HG03460 (cell line): ENCODE results near the gene SF3A2.

Experiments
- ATAC-seq: cut with Tn5 transposase; IDR thresholded peaks from one replicate; pipeline ENCODE4 v1.9.1; 2021; ENCODE audit not compliant: unreplicated experiment

Gene SF3A2

GRCh38 chr19:2207991-2208860, 28.4 kb upstream of the SF3A2 start:
- ATAC-seq: no peak

- ATAC-seq: no peak
These were observed 27.6 kb upstream of the SF3A2 start for GRCh38 chr19:2208975-2209374.

GRCh38 chr19:2209408-2209807, 27.2 kb upstream of the SF3A2 start:
- ATAC-seq: no peak

GRCh38 chr19:2210206-2210605, 26.4 kb upstream of the SF3A2 start:
- no peak for ATAC-seq

- ATAC-seq: no peak
These were observed 25.5 kb upstream of the SF3A2 start for GRCh38 chr19:2210987-2211740.

GRCh38 chr19:2212861-2213711, 23.5 kb upstream of the SF3A2 start:
- no peak for ATAC-seq

GRCh38 chr19:2213799-2214198, 22.8 kb upstream of the SF3A2 start:
- no peak for ATAC-seq

- ATAC-seq: no peak
These were observed 22.4 kb upstream of the SF3A2 start for GRCh38 chr19:2214251-2214650.

GRCh38 chr19:2215281-2215751, 21.3 kb upstream of the SF3A2 start:
- ATAC-seq: no peak

- ATAC-seq: no peak
These were observed 20.0 kb upstream of the SF3A2 start for GRCh38 chr19:2216361-2217225.

- ATAC-seq: no peak
These were observed 19.0 kb upstream of the SF3A2 start for GRCh38 chr19:2217591-2217990.

GRCh38 chr19:2219726-2220125, 16.9 kb upstream of the SF3A2 start:
- no peak for ATAC-seq

- no peak for ATAC-seq
These were observed 15.3 kb upstream of the SF3A2 start for GRCh38 chr19:2221250-2221831.

GRCh38 chr19:2221918-2222317, 14.7 kb upstream of the SF3A2 start:
- ATAC-seq: no peak

GRCh38 chr19:2223391-2223790, 13.2 kb upstream of the SF3A2 start:
- ATAC-seq: no peak

- ATAC-seq: no peak
These were observed 12.7 kb upstream of the SF3A2 start for GRCh38 chr19:2223959-2224358.

GRCh38 chr19:2224754-2225349, 11.8 kb upstream of the SF3A2 start:
- no peak for ATAC-seq

GRCh38 chr19:2225415-2226050, 11.1 kb upstream of the SF3A2 start:
- no peak for ATAC-seq
